ENCODE data around the gene KIF1A. TPM values are rescaled to one million over a fixed set of nuclear protein-coding genes. Genes with fewer than 3 reads are reported as not detected.
A peak's percentile ranks its signal among the peaks of the same experiment; 100 is the strongest.
"Not testable (repeated sequence)": the region's sequence is repeated elsewhere in the genome, so short reads cannot be mapped to it uniquely, and the experiment has no call there.

The KIF1A gene
- total and polyA plus RNA-seq, 8 donors = 0.42 to 6.4 (median 1.9) TPM

DNA sequence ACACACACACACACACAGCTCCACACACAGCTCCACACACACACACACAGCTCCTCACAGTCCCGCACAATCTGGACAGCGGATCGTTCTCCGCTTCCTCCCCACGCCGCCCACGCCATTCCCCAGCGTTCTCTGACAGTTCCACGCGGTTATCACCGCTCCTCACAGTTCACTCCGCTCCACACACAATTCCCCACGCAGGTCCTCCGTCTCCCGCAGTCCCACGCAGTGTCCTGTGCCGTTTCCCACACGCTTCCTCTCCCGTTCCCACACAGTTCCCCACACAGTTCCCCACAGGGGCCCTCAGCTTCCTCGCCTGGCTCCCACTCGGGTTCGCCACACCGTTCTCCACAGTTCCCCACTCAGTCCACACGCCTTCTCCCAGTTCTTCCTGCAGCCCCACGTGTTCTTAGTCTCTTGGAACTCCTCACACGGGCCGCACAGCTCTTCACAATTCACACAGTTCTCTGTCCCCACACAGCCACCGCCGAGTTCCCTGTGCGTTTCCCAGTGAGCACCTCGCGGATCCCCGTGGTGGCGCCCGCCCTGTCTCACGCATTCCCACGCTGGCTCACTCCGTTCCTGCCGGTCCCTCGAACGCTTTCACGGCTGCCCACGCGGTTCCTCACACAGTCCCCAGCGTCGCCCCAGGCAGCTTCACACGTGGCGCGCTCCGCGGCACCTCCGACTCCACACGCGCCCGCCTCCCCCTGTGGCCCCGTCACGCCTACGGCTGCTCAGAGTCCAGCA is 38.4 kb downstream of the KIF1A start:
- H3K36me3 ChIP-seq = no peaks in the 10 kb centered on the region
- H3K9me3 ChIP-seq = no peaks in the 10 kb centered on the region
- H3K4me3 ChIP-seq = no peak overlapping the region
- no peak overlapping the region for H3K27ac ChIP-seq
- intact Hi-C loops (cut with DNase I) = no loop called here
- no peak for ATAC-seq
- no peaks in the 10 kb centered on the region for H3K4me1 ChIP-seq
- DNase-seq = peak in 1 of 4 donors; percentile 63
- TF ChIP-seq CTCF (IDR thresholded peaks at IDR 0.05) = no peak
- peaks cover 0 to 52% of the 10 kb centered on the region in 2 donors for H3K27me3 ChIP-seq

DNA sequence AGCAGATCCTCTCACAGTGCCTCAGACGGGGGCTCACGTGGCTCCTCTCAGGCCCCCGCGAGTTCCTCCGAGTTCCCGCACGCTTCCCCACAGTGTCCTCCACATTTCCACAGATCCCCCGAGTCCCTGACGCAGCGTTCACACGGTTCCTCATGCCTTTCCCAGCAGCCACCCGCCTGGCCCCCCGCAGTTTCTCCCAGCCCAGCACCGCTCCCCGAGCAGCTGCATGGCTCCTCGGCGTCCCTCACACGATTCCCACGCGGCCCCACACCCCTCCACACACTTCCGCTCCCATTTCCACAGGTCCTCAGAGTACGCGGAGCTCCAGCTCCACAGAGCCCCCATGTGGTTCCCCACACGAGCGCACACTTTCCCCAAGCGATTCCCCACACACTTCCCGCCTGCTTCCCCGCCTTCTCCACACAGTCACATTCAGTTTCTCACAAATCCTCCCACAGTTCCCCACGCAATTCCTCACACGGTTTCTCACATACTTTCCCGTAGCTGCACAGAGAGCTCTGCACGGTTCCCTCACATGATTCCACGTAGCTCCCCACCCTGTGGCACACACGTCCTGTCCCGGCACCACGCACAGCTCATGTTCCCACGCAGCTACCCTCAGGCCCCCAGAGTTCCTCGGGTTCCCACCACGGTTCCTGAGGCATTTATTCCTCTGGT is 39.9 kb downstream of the KIF1A start:
- TF ChIP-seq CTCF (IDR thresholded peaks at IDR 0.05) = no peak
- Histone ChIP-seq H3K36me3 (no peaks in the 10 kb centered on the region), H3K27me3 (peaks cover 0 to 39% of the 10 kb centered on the region in 2 donors), H3K9me3 (no peaks in the 10 kb centered on the region), H3K4me3 (no peak overlapping the region), H3K4me1 (no peaks in the 10 kb centered on the region), H3K27ac (no peak overlapping the region)
- DNase-seq (peak in 1 of 4 donors; percentile 68), ATAC-seq (no peak)
- intact Hi-C loops (cut with DNase I) = no loop called here

DNA sequence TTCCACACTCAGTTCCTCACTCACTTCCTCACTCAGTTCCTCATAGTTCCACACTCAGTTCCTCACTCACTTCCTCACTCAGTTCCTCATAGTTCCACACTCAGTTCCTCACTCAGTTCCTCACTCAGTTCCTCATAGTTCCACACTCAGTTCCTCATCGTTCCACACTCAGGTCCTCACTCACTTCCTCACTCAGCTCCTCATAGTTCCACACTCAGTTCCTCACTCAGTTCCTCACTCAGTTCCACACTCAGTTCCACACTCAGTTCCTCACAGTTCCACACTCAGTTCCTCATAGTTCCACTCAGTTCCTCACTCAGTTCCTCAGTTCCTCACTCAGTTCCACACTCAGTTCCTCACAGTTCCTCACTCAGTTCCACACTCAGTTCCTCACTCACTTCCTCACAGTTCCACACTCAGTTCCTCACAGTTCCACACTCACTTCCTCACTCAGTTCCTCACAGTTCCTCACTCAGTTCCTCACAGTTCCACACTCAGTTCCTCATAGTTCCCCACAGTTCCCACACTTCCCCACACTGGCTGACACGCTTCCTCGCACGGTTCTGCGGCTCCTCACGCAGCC is 40.7 kb downstream of the KIF1A start:
- DNase-seq; ATAC-seq; H3K9me3 ChIP-seq; intact Hi-C loops (cut with DNase I); H3K4me3 ChIP-seq; H3K36me3 ChIP-seq; H3K4me1 ChIP-seq; H3K27ac ChIP-seq: not testable (repeated sequence)
- peaks cover 0 to 32% of the 10 kb centered on the region in 2 donors for H3K27me3 ChIP-seq

DNA sequence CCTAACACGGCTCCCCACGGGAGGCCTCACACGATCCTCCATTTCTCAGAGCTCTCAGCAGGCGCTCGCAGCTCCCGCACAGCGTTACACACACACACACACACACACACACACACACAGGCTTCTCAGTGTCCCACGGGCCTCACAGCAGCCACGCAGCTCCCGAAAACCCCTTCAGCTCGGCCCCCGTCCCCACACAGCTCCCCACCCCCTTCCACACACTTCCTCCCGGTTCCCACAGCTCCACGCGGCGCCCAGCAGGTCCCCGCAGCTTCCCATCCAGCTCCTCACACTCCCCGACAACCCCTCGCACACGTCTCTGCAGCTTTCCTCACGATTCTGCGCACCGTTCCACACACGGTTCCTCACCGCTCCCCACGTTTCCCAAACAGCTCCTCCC is 41.6 kb downstream of the KIF1A start:
- no peak for TF ChIP-seq CTCF (IDR thresholded peaks at IDR 0.05)
- Histone ChIP-seq H3K36me3 (no peaks in the 10 kb centered on the region), H3K27ac (no peak overlapping the region), H3K4me3 (no peak overlapping the region), H3K4me1 (no peaks in the 10 kb centered on the region), H3K9me3 (no peaks in the 10 kb centered on the region), H3K27me3 (peaks cover 0 to 25% of the 10 kb centered on the region in 2 donors)
- intact Hi-C loops (cut with DNase I) = no loop called here
- DNase-seq (peak in 1 of 4 donors; percentile 53), ATAC-seq (no peak)

GRCh38 chr2:240777456-240778212 is 42.4 kb downstream of the KIF1A start:
- Histone ChIP-seq H3K36me3 (no peaks in the 10 kb centered on the region), H3K4me1 (no peaks in the 10 kb centered on the region), H3K9me3 (no peaks in the 10 kb centered on the region), H3K4me3 (no peak overlapping the region), H3K27me3 (peaks cover 0 to 18% of the 10 kb centered on the region in 2 donors), H3K27ac (no peak overlapping the region)
- intact Hi-C loops (cut with DNase I) = no loop called here
- no peak for TF ChIP-seq CTCF (IDR thresholded peaks at IDR 0.05)
- DNase-seq (no peak), ATAC-seq (no peak)
